Panc1 (cell line): Measurements from ENCODE around the gene KRTAP5-10.

Source experiments
- CTCF ChIP-seq: fragments of 450-650 bp; IDR thresholded peaks from 2 replicates; pipeline ENCODE4 v1.5.1; 2017; ENCODE audit warnings: mild to moderate bottlenecking
- POLR2AphosphoS5 ChIP-seq: IDR thresholded peaks from 2 replicates; pipeline ENCODE4 v1.6.1; 2012; ENCODE audit warnings: mild to moderate bottlenecking, low read depth, low read length, moderate library complexity
- REST ChIP-seq, 2 experiments: IDR thresholded peaks; 2 replicates each; pipeline ENCODE4 v1.6.1; 2011 to 2012; ENCODE audit warnings: low read depth in 2 of 2, control low read depth in 1 of 2, low read length in 1 of 2, mild to moderate bottlenecking in 1 of 2, moderate library complexity in 1 of 2; ENCODE audit not compliant: insufficient read depth in 1 of 2
- SIN3A ChIP-seq: IDR thresholded peaks from 2 replicates; pipeline ENCODE4 v1.6.1; 2012; ENCODE audit warnings: low read depth, mild to moderate bottlenecking, low read length, moderate library complexity, borderline replicate concordance; ENCODE audit not compliant: insufficient read depth

DNA sequence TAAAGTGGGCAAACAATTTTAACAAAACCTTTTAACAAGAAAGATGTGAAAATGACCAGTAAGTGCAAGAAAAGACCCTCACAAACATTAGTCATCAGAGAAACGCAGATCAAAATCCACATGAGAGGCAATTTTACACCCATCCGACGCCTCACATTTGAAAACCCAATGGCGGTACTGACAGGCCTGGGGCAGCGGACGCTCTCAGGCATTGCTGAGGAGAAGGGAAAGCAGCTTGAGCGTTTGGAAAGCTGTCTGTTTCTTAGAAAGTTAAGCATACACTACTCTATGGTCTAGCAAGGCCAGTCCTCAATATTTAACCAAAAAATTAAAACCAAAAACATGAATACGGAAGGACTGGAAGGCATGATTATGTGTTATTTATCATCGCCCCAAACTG, 29.5 kb upstream of the KRTAP5-10 start:
- no peak for TF ChIP-seq REST (IDR thresholded peaks at IDR 0.05; ENCODE audit: insufficient read depth in 1 of 2, low read depth in 2 of 2, low read length in 1 of 2)
- TF ChIP-seq CTCF: no peak
- no peak for TF ChIP-seq SIN3A
- no peak for TF ChIP-seq POLR2AphosphoS5
